OCI-LY1 (cell line): ENCODE measurements around the gene CXorf38.

Experiments
- H2AFZ ChIP-seq: fragments of 200-600 bp; sonication (generic), shearing (Covaris generic); 2 replicates; pipeline ENCODE4 v1.6.0; 2014; ENCODE audit warnings: antibody characterized with exemption, mild to moderate bottlenecking, low read length
- H3F3A ChIP-seq: fragments of 200-600 bp; sonication (generic), shearing (Covaris generic); 2 replicates; pipeline ENCODE4 v1.6.0; 2014; ENCODE audit warnings: mild to moderate bottlenecking, antibody characterized with exemption, low read length, moderate library complexity; ENCODE audit not compliant: insufficient read depth
- H3K27ac ChIP-seq: fragments of 200-600 bp; sonication (generic); 2 replicates; pipeline ENCODE4 v1.5.1; 2014; ENCODE audit warnings: low read length, mixed run types, mild to moderate bottlenecking, low read depth; ENCODE audit not compliant: poor library complexity, severe bottlenecking
- H3K27me3 ChIP-seq: fragments of 200-600 bp; sonication (generic); 2 replicates; pipeline ENCODE4 v1.6.0; 2014; ENCODE audit warnings: antibody characterized with exemption, mild to moderate bottlenecking, low read length, moderate library complexity; ENCODE audit not compliant: insufficient read depth
- H3K36me3 ChIP-seq: fragments of 200-600 bp; sonication (generic); 2 replicates; pipeline ENCODE4 v1.6.1; 2014; ENCODE audit warnings: mild to moderate bottlenecking, antibody characterized with exemption, low read length, moderate library complexity, mixed read lengths; ENCODE audit not compliant: insufficient read depth
- H3K4me1 ChIP-seq: fragments of 200-600 bp; sonication (generic); 2 replicates; pipeline ENCODE4 v1.5.1; 2014; ENCODE audit warnings: mild to moderate bottlenecking, low read length, moderate library complexity; ENCODE audit not compliant: insufficient read depth, severe bottlenecking
- H3K4me2 ChIP-seq: fragments of 200-600 bp; sonication (generic), shearing (Covaris generic); 2 replicates; pipeline ENCODE4 v1.6.1; 2014; ENCODE audit warnings: low read length
- H3K4me3 ChIP-seq: fragments of 200-600 bp; sonication (generic); 2 replicates; pipeline ENCODE4 v1.5.1; 2014; ENCODE audit warnings: low read length, low read depth, mild to moderate bottlenecking, mixed read lengths; ENCODE audit not compliant: poor library complexity, severe bottlenecking
- H3K79me2 ChIP-seq: fragments of 200-600 bp; shearing (Covaris generic); 2 replicates; pipeline ENCODE4 v1.6.1; 2016; ENCODE audit warnings: mixed run types, low read length, mixed read lengths; ENCODE audit not compliant: insufficient read depth
- H3K9ac ChIP-seq: fragments of 200-600 bp; sonication (generic), shearing (Covaris generic); 2 replicates; pipeline ENCODE4 v1.6.1; 2014; ENCODE audit warnings: mild to moderate bottlenecking, low read length, mixed read lengths
- H3K9me2 ChIP-seq: fragments of 200-600 bp; sonication (generic), shearing (Covaris generic); 2 replicates; pipeline ENCODE4 v1.6.1; 2014; ENCODE audit warnings: low read depth, mild to moderate bottlenecking, low read length, mixed read lengths
- H3K9me3 ChIP-seq: fragments of 200-600 bp; shearing (Covaris generic); 2 replicates; pipeline ENCODE4 v1.6.1; 2014; ENCODE audit warnings: low read length, mixed read lengths
- H4K20me1 ChIP-seq: fragments of 200-600 bp; sonication (generic), shearing (Covaris generic); 2 replicates; pipeline ENCODE4 v1.6.0; 2016; ENCODE audit warnings: mild to moderate bottlenecking, low read length; ENCODE audit not compliant: insufficient read depth
- EZH2 ChIP-seq: fragments of 200-600 bp; sonication (generic), shearing (Covaris generic); IDR thresholded peaks from 2 replicates; pipeline ENCODE4 v1.8.0; 2017; ENCODE audit warnings: borderline replicate concordance, mixed run types, mild to moderate bottlenecking, antibody characterized with exemption, low read length, moderate library complexity, mixed read lengths
- TF ChIP-seq, protein P1 (sequence below): fragments of 200-600 bp; sonication (generic), shearing (Covaris generic); IDR thresholded peaks from 2 replicates; pipeline ENCODE4 v1.5.1; 2017; ENCODE audit warnings: mild to moderate bottlenecking, antibody characterized with exemption, low read length, moderate library complexity, mixed read lengths

Gene CXorf38

DNA sequence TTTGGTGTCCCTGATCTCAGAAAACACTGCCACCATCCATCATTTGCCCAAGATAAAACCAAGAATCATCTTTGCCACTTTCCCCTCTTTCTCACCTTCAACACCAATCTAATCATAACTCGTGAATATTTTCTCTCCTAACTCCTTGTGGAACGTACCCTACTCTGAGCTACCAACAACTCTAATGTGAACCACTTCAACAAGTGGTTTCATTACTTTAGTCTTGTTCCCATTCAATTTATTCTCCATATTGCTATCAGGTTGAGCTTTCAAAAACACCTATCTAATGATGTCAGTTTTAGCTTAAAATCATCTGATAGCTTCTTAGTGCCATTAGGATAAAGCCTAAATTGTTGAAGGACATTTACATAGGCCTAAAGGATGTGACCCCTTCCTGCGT, 39.8 kb upstream of the CXorf38 start:
- Histone ChIP-seq H3K4me3 (no peak overlapping the region), H3K9ac (no peak overlapping the region), H3K27me3 (no peaks in the 10 kb centered on the region), H3F3A (no peaks in the 10 kb centered on the region), H3K9me3 (no peaks in the 10 kb centered on the region), H4K20me1 (no peaks in the 10 kb centered on the region), H3K36me3 (peaks cover 50% of the 10 kb centered on the region), H3K9me2 (no peaks in the 10 kb centered on the region), H3K79me2 (no peaks in the 10 kb centered on the region), H3K4me1 (peaks cover 10% of the 10 kb centered on the region), H3K27ac (no peak overlapping the region), H3K4me2 (no peak overlapping the region), H2AFZ (no peak overlapping the region)
- TF ChIP-seq EZH2: no peak
- TF ChIP-seq, protein P1, sequence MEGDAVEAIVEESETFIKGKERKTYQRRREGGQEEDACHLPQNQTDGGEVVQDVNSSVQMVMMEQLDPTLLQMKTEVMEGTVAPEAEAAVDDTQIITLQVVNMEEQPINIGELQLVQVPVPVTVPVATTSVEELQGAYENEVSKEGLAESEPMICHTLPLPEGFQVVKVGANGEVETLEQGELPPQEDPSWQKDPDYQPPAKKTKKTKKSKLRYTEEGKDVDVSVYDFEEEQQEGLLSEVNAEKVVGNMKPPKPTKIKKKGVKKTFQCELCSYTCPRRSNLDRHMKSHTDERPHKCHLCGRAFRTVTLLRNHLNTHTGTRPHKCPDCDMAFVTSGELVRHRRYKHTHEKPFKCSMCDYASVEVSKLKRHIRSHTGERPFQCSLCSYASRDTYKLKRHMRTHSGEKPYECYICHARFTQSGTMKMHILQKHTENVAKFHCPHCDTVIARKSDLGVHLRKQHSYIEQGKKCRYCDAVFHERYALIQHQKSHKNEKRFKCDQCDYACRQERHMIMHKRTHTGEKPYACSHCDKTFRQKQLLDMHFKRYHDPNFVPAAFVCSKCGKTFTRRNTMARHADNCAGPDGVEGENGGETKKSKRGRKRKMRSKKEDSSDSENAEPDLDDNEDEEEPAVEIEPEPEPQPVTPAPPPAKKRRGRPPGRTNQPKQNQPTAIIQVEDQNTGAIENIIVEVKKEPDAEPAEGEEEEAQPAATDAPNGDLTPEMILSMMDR: no peak

DNA sequence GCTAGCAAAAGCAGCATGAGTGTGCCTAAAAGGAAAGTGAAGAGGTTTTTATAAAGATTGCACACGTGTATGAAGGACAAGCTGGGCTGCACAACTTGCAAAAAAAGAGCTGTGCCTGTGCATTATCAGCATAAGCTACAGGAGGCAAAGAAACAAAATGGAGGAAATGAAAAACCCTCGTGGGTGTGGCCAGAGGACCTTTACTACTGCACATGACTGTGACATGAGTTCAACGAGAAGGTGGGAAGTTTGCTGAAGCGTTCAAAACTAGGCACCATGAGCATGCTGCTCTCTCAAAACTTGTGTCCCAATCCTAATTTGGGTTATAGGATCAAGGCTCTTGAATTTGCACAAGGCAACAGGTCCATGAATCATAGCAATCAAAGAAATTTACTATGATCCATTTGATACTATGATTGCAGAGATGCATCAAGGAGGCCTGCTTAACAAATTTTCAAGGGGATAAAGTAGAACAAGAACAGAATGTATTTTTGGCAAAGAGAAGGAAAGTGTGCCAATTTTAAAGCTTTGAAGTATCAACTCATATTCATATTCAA, 38.1 kb upstream of the CXorf38 start:
- Histone ChIP-seq H3K9ac (no peak overlapping the region), H2AFZ (no peak overlapping the region), H3K36me3 (peaks cover 60% of the 10 kb centered on the region), H3K4me1 (peaks cover 10% of the 10 kb centered on the region), H3K27me3 (no peaks in the 10 kb centered on the region), H3F3A (no peaks in the 10 kb centered on the region), H3K79me2 (no peaks in the 10 kb centered on the region), H3K27ac (no peak overlapping the region), H3K9me3 (no peaks in the 10 kb centered on the region), H3K4me3 (no peak overlapping the region), H3K4me2 (no peak overlapping the region), H3K9me2 (no peaks in the 10 kb centered on the region), H4K20me1 (no peaks in the 10 kb centered on the region)
- TF ChIP-seq, protein P1: no peak
- no peak for TF ChIP-seq EZH2

DNA sequence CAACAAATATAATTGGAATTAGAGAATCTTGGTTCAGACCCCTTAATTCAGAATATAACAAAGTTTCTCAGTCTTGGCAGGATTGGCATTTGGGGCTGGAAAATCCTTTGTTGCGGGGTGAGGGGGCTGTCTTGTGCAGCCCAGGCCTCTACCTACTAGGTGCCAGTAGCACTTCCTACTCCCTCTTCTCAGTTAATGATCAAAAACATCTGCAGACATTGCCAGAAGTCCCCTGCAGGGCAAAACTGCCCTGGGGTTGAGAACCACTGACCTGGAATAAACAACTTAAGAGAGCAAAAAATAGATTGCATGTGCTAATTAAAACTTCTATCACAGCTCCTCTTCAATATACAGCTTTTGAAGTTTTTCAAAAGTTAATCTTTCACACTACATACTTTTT, 36.7 kb upstream of the CXorf38 start:
- Histone ChIP-seq H2AFZ (no peak overlapping the region), H3K79me2 (no peaks in the 10 kb centered on the region), H3K9ac (no peak overlapping the region), H3K27ac (no peak overlapping the region), H3K4me1 (peaks cover 10% of the 10 kb centered on the region), H3K36me3 (peaks cover 63% of the 10 kb centered on the region), H3F3A (no peaks in the 10 kb centered on the region), H3K27me3 (no peaks in the 10 kb centered on the region), H4K20me1 (no peaks in the 10 kb centered on the region), H3K9me2 (no peaks in the 10 kb centered on the region), H3K9me3 (no peaks in the 10 kb centered on the region), H3K4me2 (no peak overlapping the region), H3K4me3 (no peak overlapping the region)
- TF ChIP-seq, protein P1: no peak
- no peak for TF ChIP-seq EZH2
